ENCODE results near the gene MAP3K12. TPM values are rescaled to one million over a fixed set of nuclear protein-coding genes. Genes with fewer than 3 reads are reported as not detected.

Gene MAP3K12
- total and polyA plus RNA-seq, 10 of the 15 experiments (the other 5 are each of a cell fraction or from before 2014, with no cell fraction given), result 0.45 to 14.9 (median 6.9) TPM

DNA sequence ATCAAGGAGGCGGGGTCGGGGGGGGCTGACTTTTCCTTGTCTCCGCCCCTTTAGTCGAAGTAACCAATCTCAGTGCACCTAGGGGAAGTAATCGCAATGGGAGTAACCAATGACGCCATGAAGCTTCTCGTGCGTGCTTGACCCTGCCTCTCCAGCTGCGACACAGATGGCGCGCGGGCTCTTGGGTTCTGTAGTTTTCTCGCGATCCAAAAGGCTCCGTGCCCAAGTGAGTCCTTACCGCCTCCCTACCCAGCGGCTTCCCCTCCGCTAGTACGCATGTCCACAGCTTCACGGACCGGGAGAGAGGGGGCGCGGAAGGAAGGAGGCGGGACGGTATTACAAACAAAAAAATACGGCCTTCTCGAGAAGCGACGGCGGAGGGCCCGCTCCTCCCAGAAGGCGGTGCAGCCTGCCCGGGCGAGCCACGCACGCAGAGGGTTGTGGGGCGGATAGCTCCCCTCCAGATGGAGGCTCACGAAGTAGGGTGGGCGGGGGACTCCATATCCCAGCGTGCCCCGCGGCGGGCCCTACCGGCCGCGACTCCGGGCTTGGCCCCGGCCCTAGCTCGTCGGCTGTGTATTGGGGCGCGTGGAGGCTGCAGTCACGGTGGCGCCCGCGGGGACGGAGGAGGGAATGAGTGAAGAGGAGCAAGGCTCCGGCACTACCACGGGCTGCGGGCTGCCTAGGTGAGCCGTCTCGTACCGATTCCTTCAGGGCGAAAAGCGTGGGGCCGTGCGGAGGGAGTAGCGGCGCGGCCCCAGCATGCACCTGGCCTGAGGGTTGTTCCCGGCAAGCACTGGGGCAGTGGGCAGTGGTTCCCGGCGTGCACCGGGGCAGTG lies 1.7 kb upstream of the MAP3K12 start, which contains the start of gene TARBP2:
Gene TARBP2 (plus strand): TSS at position 508 of the 839 bp plus-strand sequence. CDS start 126 bp downstream, at position 634.
- WGBS (ENCODE audit: insufficient coverage, insufficient replicate concordance, low lambda C conversion rate, missing lambda C conversion rate), result under 1% methylated on average over 63 of the region's 74 CpGs
- no TSS peak for BruUV-seq (replicated peaks)
- Histone ChIP-seq H4K20me1 (ENCODE audit: control insufficient read depth, insufficient read depth) (no peaks in the 10 kb centered on the region), H3K4me2 (ENCODE audit: control insufficient read depth, insufficient read depth) (peak within 1 kb of the TSS; percentile 100), H3K9me3 (replicated peaks; ENCODE audit: control insufficient read depth, insufficient read depth, low read length) (no peaks in the 10 kb centered on the region), H3K9ac (ENCODE audit: control insufficient read depth, insufficient read depth, low read length) (peak within 1 kb of the TSS; percentile 91), H3K36me3 (ENCODE audit: control insufficient read depth in 2 of 2, insufficient read depth in 2 of 2, low read length in 1 of 2) (peaks cover 0 to 6% of the 10 kb centered on the region in 2 experiments; a peak in 2 of 4 replicates), H3K27ac (ENCODE audit: control insufficient read depth, insufficient read depth) (peak within 1 kb of the TSS; percentile 95), H3K4me3 (peak within 1 kb of the TSS; percentile 76), H2AFZ (ENCODE audit: control insufficient read depth, low read depth, low read length) (peak within 1 kb of the TSS; percentile 99), H3K27me3 (replicated peaks in 1 of 2; ENCODE audit: control insufficient read depth in 2 of 2, insufficient read depth in 2 of 2, low read length in 1 of 2) (no peaks in the 10 kb centered on the region), H3K79me2 (ENCODE audit: control insufficient read depth, insufficient read depth, low read length) (peaks cover 11% of the 10 kb centered on the region), H3K4me1 (ENCODE audit: control insufficient read depth, insufficient read depth, low read length) (peaks cover 13% of the 10 kb centered on the region)
- intact Hi-C loops (cut with micrococcal nuclease; ENCODE audit: unreplicated experiment) (loop anchor here (1.0 to 5.0 kb wide), 2 partner anchors 49 to 121 kb away; partner anchors contain the start of genes PCBP2 and SP1), in situ Hi-C loops (cut with MboI) (no loop called here)
- peak; percentile 84 for ATAC-seq
- peak; percentile 98 for DNase-seq (ENCODE audit: low read depth, low spot score)
- RAD21 ChIA-PET (ENCODE audit: unreplicated experiment), result interaction anchor here (0.7 to 2.3 kb wide), 19 partner anchors 8 to 233 kb away, joined by 3 to 13 read pairs (median 5); partner anchors contain the start of genes AAAS, ATF7, ATP5MC2 and ESPL1
- POLR2A ChIA-PET, result interaction anchor here (0.5 to 2.4 kb wide), 20 partner anchors 9 to 253 kb away, joined by 3 to 18 read pairs (median 4); partner anchors contain the start of genes AAAS, ATF7, CISTR and PRR13
- SMC1A ChIA-PET (ENCODE audit: uncharacterized antibody, unreplicated experiment), result interaction anchor here (0.8 to 2.2 kb wide), 11 partner anchors 17 to 288 kb away, joined by 3 to 11 read pairs (median 4); partner anchors contain the start of genes MYG1 and SP1
- CTCF ChIA-PET, result interaction anchor here (0.5 to 1.8 kb wide), 24 partner anchors 8 to 289 kb away, joined by 3 to 10 read pairs (median 4); partner anchors contain the start of genes AAAS, ATF7 and ATP5MC2
- FAIRE-seq, result peak; percentile 99
- TF ChIP-seq POLR2AphosphoS5 (IDR thresholded peaks at IDR 0.05; ENCODE audit: low read length) (peak; percentile 90; the same call in 1 of the 2 replicates), NKRF (conservative IDR thresholded peaks at IDR 0.05) (peak; percentile 93; the same call in 1 of the 2 replicates), IRF3 (IDR thresholded peaks at IDR 0.05) (peak; percentile 49), KDM1A (IDR thresholded peaks at IDR 0.05; ENCODE audit: borderline replicate concordance) (no peak), SREBF1 (IDR thresholded peaks at IDR 0.05; ENCODE audit: low read length) (peak; percentile 42; the same call in 1 of the 2 replicates), CBFB (IDR thresholded peaks at IDR 0.05; ENCODE audit: low read depth) (peak; percentile 62; the same call in 1 of the 2 replicates), NR2F1 (conservative IDR thresholded peaks at IDR 0.05) (peak; percentile 46; the same call in 1 of the 2 replicates), KLF5 (IDR thresholded peaks at IDR 0.05; ENCODE audit: partially characterized antibody) (peak; percentile 92), BHLHE40 (IDR thresholded peaks at IDR 0.05; ENCODE audit: borderline replicate concordance in 1 of 2, low read depth in 2 of 2, low read length in 1 of 2) (peak; percentile 77 to 80; a peak in 3 of 4 replicates), STAT1 (conservative IDR thresholded peaks at IDR 0.05) (peak; percentile 41; the same call in 1 of the 2 replicates), SMARCA5 (IDR thresholded peaks at IDR 0.05) (0 out of 2 replicates have a peak, but pooled peaks have one; percentile 59), YY1 (IDR thresholded peaks at IDR 0.05; ENCODE audit: low read depth, low read length) (peak; percentile 51), ZNF207 (IDR thresholded peaks at IDR 0.05; ENCODE audit: borderline replicate concordance) (peak; percentile 64), EZH2 (IDR thresholded peaks at IDR 0.05; ENCODE audit: borderline replicate concordance, control insufficient read depth, low read depth, low read length) (no peak), SP1 (IDR thresholded peaks at IDR 0.05; ENCODE audit: low read depth, low read length) (peak; percentile 94)
- TF ChIP-seq, protein P1, sequence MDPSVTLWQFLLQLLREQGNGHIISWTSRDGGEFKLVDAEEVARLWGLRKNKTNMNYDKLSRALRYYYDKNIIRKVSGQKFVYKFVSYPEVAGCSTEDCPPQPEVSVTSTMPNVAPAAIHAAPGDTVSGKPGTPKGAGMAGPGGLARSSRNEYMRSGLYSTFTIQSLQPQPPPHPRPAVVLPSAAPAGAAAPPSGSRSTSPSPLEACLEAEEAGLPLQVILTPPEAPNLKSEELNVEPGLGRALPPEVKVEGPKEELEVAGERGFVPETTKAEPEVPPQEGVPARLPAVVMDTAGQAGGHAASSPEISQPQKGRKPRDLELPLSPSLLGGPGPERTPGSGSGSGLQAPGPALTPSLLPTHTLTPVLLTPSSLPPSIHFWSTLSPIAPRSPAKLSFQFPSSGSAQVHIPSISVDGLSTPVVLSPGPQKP (IDR thresholded peaks at IDR 0.05; ENCODE audit: low read depth, low read length), result peak; percentile 42; the same call in 1 of the 2 replicates
- TF ChIP-seq, protein P2, sequence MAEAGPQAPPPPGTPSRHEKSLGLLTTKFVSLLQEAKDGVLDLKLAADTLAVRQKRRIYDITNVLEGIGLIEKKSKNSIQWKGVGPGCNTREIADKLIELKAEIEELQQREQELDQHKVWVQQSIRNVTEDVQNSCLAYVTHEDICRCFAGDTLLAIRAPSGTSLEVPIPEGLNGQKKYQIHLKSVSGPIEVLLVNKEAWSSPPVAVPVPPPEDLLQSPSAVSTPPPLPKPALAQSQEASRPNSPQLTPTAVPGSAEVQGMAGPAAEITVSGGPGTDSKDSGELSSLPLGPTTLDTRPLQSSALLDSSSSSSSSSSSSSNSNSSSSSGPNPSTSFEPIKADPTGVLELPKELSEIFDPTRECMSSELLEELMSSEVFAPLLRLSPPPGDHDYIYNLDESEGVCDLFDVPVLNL (IDR thresholded peaks at IDR 0.05; ENCODE audit: low read depth, low read length), result 0 out of 2 replicates have a peak, but pooled peaks have one; percentile 14
